PC-9 (cell line): ENCODE data around the gene TMEM134. TPM values are rescaled to one million over a fixed set of nuclear protein-coding genes. Genes with fewer than 3 reads are reported as not detected.

Experiments
- BruUV-seq: library from RNA; stranded (reverse); fragments of 400-500 nt; replicated peaks from 2 replicates; lab custom pipeline; 2021; lab: Mats Ljungman, UMichigan
- CTCF ChIA-PET: fragments of 300-600 bp; sonication (Branson Sonifier 250); formaldehyde crosslinking; loops from one replicate; lab custom pipeline; 2022; ENCODE audit warnings: antibody characterized with exemption; lab: Charles Lee
- POLR2A ChIA-PET: fragments of 300-600 bp; sonication (Branson Sonifier 250); formaldehyde crosslinking; loops from one replicate; lab custom pipeline; 2022; ENCODE audit warnings: antibody characterized with exemption; ENCODE audit not compliant: unreplicated experiment; lab: Charles Lee
- DNase-seq, 2 experiments: peaks; one replicate each; pipeline versions ENCODE4 v3.0.0 to v3.0.0-alpha.2; 2015 to 2022; ENCODE audit warnings: mixed read lengths in 1 of 2
- H2AFZ ChIP-seq: fragments of 200-600 bp; sonication (generic); 2 replicates; pipeline ENCODE4 v1.8.1; 2017; ENCODE audit warnings: antibody characterized with exemption
- H3F3A ChIP-seq: fragments of 200-600 bp; sonication (generic); 2 replicates; pipeline ENCODE4 v1.8.1; 2017; ENCODE audit warnings: antibody characterized with exemption, mild to moderate bottlenecking, low read depth; ENCODE audit not compliant: insufficient read depth
- H3K27ac ChIP-seq: fragments of 200-600 bp; sonication (generic); 2 replicates; pipeline ENCODE4 v1.6.1; 2016; ENCODE audit warnings: mixed run types
- H3K27me3 ChIP-seq: fragments of 200-600 bp; sonication (generic); 2 replicates; pipeline ENCODE4 v1.6.1; 2016; ENCODE audit warnings: low read depth, mixed run types; ENCODE audit not compliant: insufficient read depth
- H3K36me3 ChIP-seq: fragments of 200-600 bp; sonication (generic); 2 replicates; pipeline ENCODE4 v1.6.1; 2016; ENCODE audit warnings: low read depth, mixed run types
- H3K4me1 ChIP-seq: fragments of 200-600 bp; sonication (generic); replicated peaks from 2 replicates; pipeline ENCODE4 v1.6.1; 2016; ENCODE audit warnings: mixed run types; ENCODE audit not compliant: insufficient read depth
- H3K4me2 ChIP-seq: fragments of 200-600 bp; sonication (generic); 2 replicates; pipeline ENCODE4 v1.6.1; 2017; ENCODE audit warnings: mixed run types
- H3K4me3 ChIP-seq: fragments of 200-600 bp; sonication (generic); 2 replicates; pipeline ENCODE4 v1.6.1; 2016; ENCODE audit warnings: mixed run types
- H3K79me2 ChIP-seq: fragments of 200-600 bp; sonication (generic); 2 replicates; pipeline ENCODE4 v1.6.1; 2017; ENCODE audit warnings: low read depth, mixed run types
- H3K9me2 ChIP-seq: fragments of 200-600 bp; sonication (generic); 2 replicates; pipeline ENCODE4 v1.8.1; 2017; ENCODE audit warnings: mild to moderate bottlenecking; ENCODE audit not compliant: insufficient read depth
- H3K9me3 ChIP-seq: fragments of 200-600 bp; sonication (generic); 2 replicates; pipeline ENCODE4 v1.8.1; 2016; ENCODE audit warnings: low read depth; ENCODE audit not compliant: insufficient read depth
- H4K20me1 ChIP-seq: fragments of 200-600 bp; sonication (generic); 2 replicates; pipeline ENCODE4 v1.8.1; 2017; ENCODE audit not compliant: insufficient read depth
- EZH2 ChIP-seq: fragments of 200-600 bp; sonication (generic); IDR thresholded peaks from 2 replicates; pipeline ENCODE4 v1.8.0; 2017; ENCODE audit warnings: antibody characterized with exemption, low read depth
- intact Hi-C: fragments of 100-400 bp; cut with micrococcal nuclease; formaldehyde crosslinking; loops from one replicate; pipeline ENCODE4 v1.10.0; 2022; ENCODE audit not compliant: unreplicated experiment
- total RNA-seq: library from RNA; stranded (reverse); gene quantifications from 2 replicates; pipeline ENCODE4 v1.2.3, GENCODE V29; 2021
- TF ChIP-seq, protein P1 (sequence below): fragments of 200-600 bp; sonication (generic); conservative IDR thresholded peaks from 2 replicates; pipeline ENCODE4 v1.6.1; 2017; ENCODE audit warnings: mixed run types, antibody characterized with exemption, mild to moderate bottlenecking, moderate library complexity

TMEM134 gene
- total RNA-seq, 1 experiment from 2014 or later = 85.7 TPM

- no peaks in the 10 kb centered on the region for H4K20me1 ChIP-seq
- no peak overlapping the region for H3K27ac ChIP-seq
- peak overlapping the region; percentile 69 for H3K4me3 ChIP-seq
- CTCF ChIA-PET = interaction anchor here (0.6 to 2.1 kb wide), 2 partner anchors 20 to 34 kb away, joined by 3 to 10 read pairs; partner anchors contain the start of gene PPP1CA
- TSS peak; percentile 87 for BruUV-seq
- DNase-seq = no peak
- POLR2A ChIA-PET = interaction anchor here (0.6 to 0.7 kb wide), 3 partner anchors 44 to 773 kb away, joined by 3 to 4 read pairs (median 3); no protein-coding TSS in a partner anchor
- TF ChIP-seq, protein P1, sequence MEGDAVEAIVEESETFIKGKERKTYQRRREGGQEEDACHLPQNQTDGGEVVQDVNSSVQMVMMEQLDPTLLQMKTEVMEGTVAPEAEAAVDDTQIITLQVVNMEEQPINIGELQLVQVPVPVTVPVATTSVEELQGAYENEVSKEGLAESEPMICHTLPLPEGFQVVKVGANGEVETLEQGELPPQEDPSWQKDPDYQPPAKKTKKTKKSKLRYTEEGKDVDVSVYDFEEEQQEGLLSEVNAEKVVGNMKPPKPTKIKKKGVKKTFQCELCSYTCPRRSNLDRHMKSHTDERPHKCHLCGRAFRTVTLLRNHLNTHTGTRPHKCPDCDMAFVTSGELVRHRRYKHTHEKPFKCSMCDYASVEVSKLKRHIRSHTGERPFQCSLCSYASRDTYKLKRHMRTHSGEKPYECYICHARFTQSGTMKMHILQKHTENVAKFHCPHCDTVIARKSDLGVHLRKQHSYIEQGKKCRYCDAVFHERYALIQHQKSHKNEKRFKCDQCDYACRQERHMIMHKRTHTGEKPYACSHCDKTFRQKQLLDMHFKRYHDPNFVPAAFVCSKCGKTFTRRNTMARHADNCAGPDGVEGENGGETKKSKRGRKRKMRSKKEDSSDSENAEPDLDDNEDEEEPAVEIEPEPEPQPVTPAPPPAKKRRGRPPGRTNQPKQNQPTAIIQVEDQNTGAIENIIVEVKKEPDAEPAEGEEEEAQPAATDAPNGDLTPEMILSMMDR = no peak
- TF ChIP-seq EZH2 = no peak
- no peaks in the 10 kb centered on the region for H3K27me3 ChIP-seq
- H3K79me2 ChIP-seq = no peaks in the 10 kb centered on the region
- peaks cover 29% of the 10 kb centered on the region; the same call in 1 of the 2 replicates for H3F3A ChIP-seq
- H3K9me3 ChIP-seq = no peaks in the 10 kb centered on the region
- H2AFZ ChIP-seq = peak overlapping the region; percentile 79
- H3K4me1 ChIP-seq = peaks cover 17% of the 10 kb centered on the region
- H3K9me2 ChIP-seq = no peaks in the 10 kb centered on the region
- intact Hi-C loops = loop anchor here (1.0 kb wide), 1 partner anchor 85 kb away; no protein-coding TSS in a partner anchor
- H3K4me2 ChIP-seq = peak overlapping the region; percentile 85
- no peaks in the 10 kb centered on the region for H3K36me3 ChIP-seq
Observed at GRCh38 chr11:67421430-67422031, 47.5 kb downstream of the TMEM134 start.

DNA sequence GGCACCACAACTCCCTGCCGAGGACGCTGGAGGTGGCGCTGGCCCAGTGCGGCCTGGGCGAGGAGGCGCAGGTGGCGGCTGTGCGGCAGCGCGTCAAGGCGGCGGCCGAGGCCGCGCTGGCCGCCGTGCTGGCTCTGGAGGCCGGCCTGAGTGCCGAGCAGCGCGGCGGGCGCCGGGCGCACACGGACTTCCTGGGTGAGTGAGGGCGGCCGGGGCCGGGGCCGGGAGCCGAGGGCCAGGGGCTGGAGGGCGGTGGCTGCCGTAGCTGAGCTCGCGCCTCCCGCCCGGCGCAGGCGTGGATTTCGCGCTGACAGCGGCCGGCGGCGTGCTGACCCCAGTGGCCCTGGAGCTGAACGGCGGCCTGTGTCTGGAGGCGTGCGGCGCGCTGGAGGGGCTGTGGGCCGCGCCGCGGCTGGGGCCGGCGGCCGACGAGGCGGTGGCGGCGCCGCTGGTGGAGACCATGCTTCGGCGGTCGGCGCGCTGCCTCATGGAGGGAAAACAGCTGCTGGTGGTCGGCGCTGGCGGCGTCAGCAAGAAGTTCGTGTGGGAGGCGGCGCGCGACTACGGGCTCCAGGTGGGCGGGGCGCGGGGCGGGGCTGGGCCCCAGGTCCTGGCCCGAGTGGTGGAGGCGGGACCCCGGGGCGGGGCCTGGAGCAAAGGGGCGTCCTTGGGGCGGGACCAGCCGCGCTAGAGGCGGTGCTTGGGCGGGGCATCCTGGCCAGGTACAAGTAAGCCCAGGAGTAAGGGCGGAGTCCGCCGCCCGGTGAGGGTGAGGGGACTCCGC lies 48.2 kb downstream of the TMEM134 start:
- DNase-seq = peak; percentile 83 to 100
- H3K4me2 ChIP-seq = peak overlapping the region; percentile 93
- intact Hi-C loops = loop anchor here (1.0 kb wide), 1 partner anchor 85 kb away; no protein-coding TSS in a partner anchor

More for the DNA sequence above, 48.2 kb downstream of the TMEM134 start:
- H3K9me3 ChIP-seq = no peaks in the 10 kb centered on the region
- H2AFZ ChIP-seq = peak overlapping the region; percentile 79
- no peaks in the 10 kb centered on the region for H3K36me3 ChIP-seq
- ChIA-PET POLR2A (interaction anchor here (0.5 to 0.7 kb wide), 7 partner anchors 9 to 773 kb away, joined by 3 to 4 read pairs (median 3); no protein-coding TSS in a partner anchor), CTCF (interaction anchor here (0.6 to 2.1 kb wide), 4 partner anchors 19 to 366 kb away, joined by 3 to 10 read pairs (median 4); partner anchors contain the start of gene PPP1CA)
- H3F3A ChIP-seq = peaks cover 29% of the 10 kb centered on the region; the same call in 1 of the 2 replicates
- no peaks in the 10 kb centered on the region for H3K79me2 ChIP-seq
- no peaks in the 10 kb centered on the region for H3K27me3 ChIP-seq
- H3K4me3 ChIP-seq = peak overlapping the region; percentile 69
- no peaks in the 10 kb centered on the region for H4K20me1 ChIP-seq
- TF ChIP-seq EZH2 = no peak
- TF ChIP-seq, protein P1 = no peak
- H3K9me2 ChIP-seq = no peaks in the 10 kb centered on the region
- peaks cover 17% of the 10 kb centered on the region for H3K4me1 ChIP-seq
- H3K27ac ChIP-seq = no peak overlapping the region
- BruUV-seq = no TSS peak
